Stomach (tissue), 4 donors: ENCODE data around the gene RRP12.

Experiments used
- EP300 ChIP-seq: sonication (generic); formaldehyde crosslinking; IDR thresholded peaks from one replicate; pipeline ENCODE4 v1.6.1; 2017; ENCODE audit warnings: antibody characterized with exemption
- POLR2A ChIP-seq, 4 donors: fragments of 450-650 bp; IDR thresholded peaks; one replicate each; pipeline ENCODE4 v1.6.1; 2016; ENCODE audit warnings: antibody characterized with exemption in 4 of 4, control low read depth in 2 of 4, mild to moderate bottlenecking in 1 of 4, moderate library complexity in 1 of 4
- POLR2AphosphoS5 ChIP-seq, 3 donors: sonication (generic); formaldehyde crosslinking; IDR thresholded peaks; one replicate each; pipeline ENCODE4 v1.6.1; 2016; ENCODE audit warnings: antibody characterized with exemption in 3 of 3
- TF ChIP-seq, protein P1 (sequence below), 7 experiments: fragments of 450-650 bp in 4 of 7; fragments of 200-600 bp in 3 of 7; sonication (generic) in 3 of 7; IDR thresholded peaks; one replicate each; pipeline ENCODE4 v1.5.1; 2016 to 2019; ENCODE audit warnings: antibody characterized with exemption in 7 of 7, control low read depth in 2 of 7, mild to moderate bottlenecking in 1 of 7

DNA sequence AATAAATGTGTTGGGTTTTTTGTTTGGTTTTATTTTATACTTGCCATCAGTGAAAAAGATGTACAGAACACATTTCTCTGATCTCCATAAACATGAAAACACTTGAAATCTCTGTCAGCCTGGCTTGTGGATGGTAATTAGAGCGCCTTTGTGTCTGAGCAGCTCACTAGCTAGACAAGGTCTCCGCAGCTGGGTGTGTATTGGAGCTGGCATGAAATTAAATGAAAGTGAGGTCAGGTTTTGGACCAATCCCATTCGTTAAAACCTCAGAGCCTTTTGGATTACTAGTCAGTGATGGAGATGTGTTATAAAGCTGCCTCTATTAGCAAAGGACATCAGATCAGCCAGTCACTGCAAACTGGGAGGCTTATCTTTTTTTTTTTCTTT, 79.3 kb downstream of the RRP12 start:
- TF ChIP-seq, protein P1, sequence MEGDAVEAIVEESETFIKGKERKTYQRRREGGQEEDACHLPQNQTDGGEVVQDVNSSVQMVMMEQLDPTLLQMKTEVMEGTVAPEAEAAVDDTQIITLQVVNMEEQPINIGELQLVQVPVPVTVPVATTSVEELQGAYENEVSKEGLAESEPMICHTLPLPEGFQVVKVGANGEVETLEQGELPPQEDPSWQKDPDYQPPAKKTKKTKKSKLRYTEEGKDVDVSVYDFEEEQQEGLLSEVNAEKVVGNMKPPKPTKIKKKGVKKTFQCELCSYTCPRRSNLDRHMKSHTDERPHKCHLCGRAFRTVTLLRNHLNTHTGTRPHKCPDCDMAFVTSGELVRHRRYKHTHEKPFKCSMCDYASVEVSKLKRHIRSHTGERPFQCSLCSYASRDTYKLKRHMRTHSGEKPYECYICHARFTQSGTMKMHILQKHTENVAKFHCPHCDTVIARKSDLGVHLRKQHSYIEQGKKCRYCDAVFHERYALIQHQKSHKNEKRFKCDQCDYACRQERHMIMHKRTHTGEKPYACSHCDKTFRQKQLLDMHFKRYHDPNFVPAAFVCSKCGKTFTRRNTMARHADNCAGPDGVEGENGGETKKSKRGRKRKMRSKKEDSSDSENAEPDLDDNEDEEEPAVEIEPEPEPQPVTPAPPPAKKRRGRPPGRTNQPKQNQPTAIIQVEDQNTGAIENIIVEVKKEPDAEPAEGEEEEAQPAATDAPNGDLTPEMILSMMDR (IDR thresholded peaks at IDR 0.05): no peak
- TF ChIP-seq POLR2AphosphoS5 (IDR thresholded peaks at IDR 0.05) (no peak), POLR2A (IDR thresholded peaks at IDR 0.05) (no peak), EP300 (no peak)
